Vagina (tissue), 2 donors: ENCODE measurements around the gene ELMO1. TPM values are rescaled to one million over a fixed set of nuclear protein-coding genes. Genes with fewer than 3 reads are reported as not detected.

Experiments used
- DNase-seq, 2 donors: peaks; one replicate each; pipeline ENCODE4 v3.0.0-alpha.2; 2017; ENCODE audit errors: extremely low spot score in 2 of 2
- H3K27ac ChIP-seq: fragments of 200-600 bp; sonication (generic); one replicate; pipeline ENCODE4 v1.5.1; 2019
- H3K27me3 ChIP-seq: fragments of 200-600 bp; sonication (generic); one replicate; pipeline ENCODE4 v1.5.1; 2019
- H3K36me3 ChIP-seq, 2 donors: fragments of 200-600 bp; sonication (generic); one replicate each; pipeline ENCODE4 v1.5.1; 2017 to 2019
- H3K4me1 ChIP-seq: fragments of 200-600 bp; sonication (generic); one replicate; pipeline ENCODE4 v1.5.1; 2019
- H3K4me3 ChIP-seq, 2 donors: fragments of 200-600 bp; sonication (generic); 1 replicate in 1 of 2; 2 replicates in 1 of 2; pipeline ENCODE4 v1.5.1; 2016 to 2019
- H3K9me3 ChIP-seq: fragments of 200-600 bp; sonication (generic); one replicate; pipeline ENCODE4 v1.5.1; 2019
- CTCF ChIP-seq, 3 experiments: fragments of 450-650 bp in 2 of 3; fragments of 200-600 bp in 1 of 3; sonication (generic) in 1 of 3; IDR thresholded peaks; one replicate each; pipeline ENCODE4 v1.5.1; 2017 to 2019; ENCODE audit warnings: antibody characterized with exemption in 3 of 3, mild to moderate bottlenecking in 2 of 3, moderate library complexity in 2 of 3
- POLR2A ChIP-seq, 2 donors: fragments of 450-650 bp; IDR thresholded peaks; one replicate each; pipeline ENCODE4 v1.6.1; 2017; ENCODE audit warnings: antibody characterized with exemption in 2 of 2, mild to moderate bottlenecking in 2 of 2, moderate library complexity in 2 of 2
- POLR2AphosphoS5 ChIP-seq, 2 donors: sonication (generic); formaldehyde crosslinking; IDR thresholded peaks; one replicate each; pipeline ENCODE4 v1.9.0; 2017; ENCODE audit warnings: antibody characterized with exemption in 2 of 2, mild to moderate bottlenecking in 2 of 2, low read depth in 1 of 2; ENCODE audit not compliant: insufficient read depth in 1 of 2
- intact Hi-C: fragments of 100-400 bp; cut with DNase I; formaldehyde crosslinking; loops from one replicate; pipeline ENCODE4 v1.15.1; 2023
- total RNA-seq: library from RNA; depleted of rRNA; stranded (reverse); fragments of >200 nt; gene quantifications from one replicate; pipeline ENCODE4 v1.2.3, GENCODE V29; 2016

ELMO1 gene
- total RNA-seq, 1 donor from 2014 or later = 74.4 TPM

DNA sequence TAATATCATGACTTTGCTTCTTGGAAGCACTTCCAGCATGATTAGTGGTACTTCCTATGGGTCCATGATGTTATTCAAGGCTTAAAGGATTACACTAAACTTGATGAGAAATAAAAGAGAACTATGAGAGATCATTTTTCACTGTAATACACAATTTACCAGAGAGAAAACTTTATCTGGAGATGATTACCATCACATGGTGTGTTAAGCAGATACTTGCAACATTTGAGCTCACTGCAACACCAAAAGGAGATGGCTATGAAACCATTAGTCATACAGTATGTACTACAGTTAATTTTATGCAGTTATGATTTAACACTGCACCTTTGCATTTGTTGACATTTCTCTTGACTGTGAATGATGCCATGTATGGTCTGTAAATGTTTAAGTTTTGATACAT is 413.0 kb downstream of the ELMO1 start:
- no peaks in the 10 kb centered on the region for H3K9me3 ChIP-seq
- no peaks in the 10 kb centered on the region for H3K36me3 ChIP-seq
- intact Hi-C loops = no loop called here
- no peak overlapping the region for H3K4me3 ChIP-seq
- no peak for TF ChIP-seq CTCF (IDR thresholded peaks at IDR 0.05)
- no peak for TF ChIP-seq POLR2AphosphoS5 (IDR thresholded peaks at IDR 0.05; ENCODE audit: insufficient read depth in 1 of 2, low read depth in 1 of 2)
- TF ChIP-seq POLR2A (IDR thresholded peaks at IDR 0.05) = no peak
- H3K4me1 ChIP-seq = peaks cover 21% of the 10 kb centered on the region
- H3K27ac ChIP-seq = no peak overlapping the region
- no peaks in the 10 kb centered on the region for H3K27me3 ChIP-seq
- no peak for DNase-seq

DNA sequence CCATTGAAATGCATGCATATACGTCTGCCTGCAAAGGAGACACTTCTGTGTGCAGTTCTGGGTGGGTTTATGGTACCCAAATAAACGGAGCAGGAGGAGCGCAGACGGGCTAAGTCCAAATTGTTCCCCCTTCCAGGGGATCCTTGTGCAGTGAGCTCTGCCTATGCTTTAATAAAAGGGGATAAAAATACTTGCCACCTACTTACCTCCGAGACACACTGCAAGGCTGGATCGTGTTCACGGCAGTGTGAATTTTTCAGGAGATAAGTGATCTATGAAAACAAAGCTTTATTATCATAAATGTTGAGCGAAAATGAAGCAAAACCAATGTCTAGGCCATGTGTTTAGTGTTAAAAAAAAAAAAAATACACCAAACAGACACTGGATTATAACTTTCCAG is 415.5 kb downstream of the ELMO1 start:
- no peak for TF ChIP-seq CTCF (IDR thresholded peaks at IDR 0.05)
- no peak for TF ChIP-seq POLR2AphosphoS5 (IDR thresholded peaks at IDR 0.05; ENCODE audit: insufficient read depth in 1 of 2, low read depth in 1 of 2)
- TF ChIP-seq POLR2A (IDR thresholded peaks at IDR 0.05) = no peak
- DNase-seq = no peak
- Histone ChIP-seq H3K4me1 (peaks cover 22% of the 10 kb centered on the region), H3K27me3 (no peaks in the 10 kb centered on the region), H3K27ac (no peak overlapping the region), H3K9me3 (no peaks in the 10 kb centered on the region), H3K4me3 (no peak overlapping the region), H3K36me3 (no peaks in the 10 kb centered on the region)
- intact Hi-C loops = no loop called here

DNA sequence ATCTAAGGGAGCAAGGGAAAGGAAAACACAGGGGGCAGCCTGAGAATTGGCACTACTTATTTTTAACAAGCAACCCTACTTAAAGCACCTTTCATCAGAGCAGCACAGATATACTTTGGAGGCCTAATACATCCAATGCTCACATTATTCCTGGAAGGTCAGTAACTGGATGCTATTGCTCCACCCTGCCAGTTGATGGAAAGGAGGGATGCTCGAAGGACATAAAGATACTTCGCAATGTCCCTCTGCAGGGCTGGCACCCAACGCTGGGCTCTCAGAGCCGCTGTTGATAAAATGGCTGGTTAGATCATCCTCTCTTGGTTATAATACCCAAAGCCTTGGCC is 416.4 kb downstream of the ELMO1 start:
- Histone ChIP-seq H3K36me3 (no peaks in the 10 kb centered on the region), H3K4me3 (no peak overlapping the region), H3K27ac (peak overlapping the region; percentile 83), H3K4me1 (peaks cover 22% of the 10 kb centered on the region), H3K27me3 (no peaks in the 10 kb centered on the region), H3K9me3 (no peaks in the 10 kb centered on the region)
- TF ChIP-seq CTCF (IDR thresholded peaks at IDR 0.05) = no peak
- TF ChIP-seq POLR2AphosphoS5 (IDR thresholded peaks at IDR 0.05; ENCODE audit: insufficient read depth in 1 of 2, low read depth in 1 of 2) = no peak
- DNase-seq = no peak
- intact Hi-C loops = no loop called here

GRCh38 chr7:37031571-37032257 is 416.9 kb downstream of the ELMO1 start:
- TF ChIP-seq CTCF (IDR thresholded peaks at IDR 0.05) (no peak), POLR2AphosphoS5 (IDR thresholded peaks at IDR 0.05; ENCODE audit: insufficient read depth in 1 of 2, low read depth in 1 of 2) (peak; percentile 35 to 99), POLR2A (IDR thresholded peaks at IDR 0.05) (no peak)
- intact Hi-C loops = no loop called here
- peak in 1 of 2 donors; percentile 96 for DNase-seq
- no peaks in the 10 kb centered on the region for H3K27me3 ChIP-seq
- no peaks in the 10 kb centered on the region for H3K9me3 ChIP-seq
- H3K4me1 ChIP-seq = peaks cover 22% of the 10 kb centered on the region
- H3K4me3 ChIP-seq = no peak overlapping the region
- no peaks in the 10 kb centered on the region for H3K36me3 ChIP-seq
- peak overlapping the region; percentile 83 for H3K27ac ChIP-seq

DNA sequence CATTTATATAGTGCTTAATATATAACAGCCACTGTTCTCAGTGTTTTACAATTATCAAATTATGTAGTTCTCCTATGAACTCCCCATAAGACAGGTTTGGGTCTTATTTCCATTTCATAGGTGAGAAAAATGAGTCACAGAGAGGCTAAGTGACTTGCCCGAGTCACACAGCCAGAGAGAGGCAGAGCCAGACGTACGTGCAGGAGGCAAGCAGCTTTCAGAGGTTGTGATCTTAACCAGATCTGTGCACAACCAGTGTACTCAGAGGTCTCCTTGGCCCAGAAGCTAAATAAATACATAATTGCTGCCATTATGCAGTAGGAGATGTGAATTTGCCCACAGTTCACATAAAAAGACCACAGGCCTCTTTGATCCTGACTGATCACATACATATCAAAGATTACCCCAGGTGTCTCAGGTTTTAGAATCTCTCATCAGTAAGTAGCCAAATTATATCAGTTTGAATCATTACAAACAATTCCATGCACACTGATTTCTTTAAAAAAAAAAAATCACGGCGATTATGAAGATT is 419.7 kb downstream of the ELMO1 start:
- Histone ChIP-seq H3K27me3 (no peaks in the 10 kb centered on the region), H3K4me3 (no peak overlapping the region), H3K9me3 (no peaks in the 10 kb centered on the region), H3K4me1 (peaks cover 22% of the 10 kb centered on the region), H3K36me3 (no peaks in the 10 kb centered on the region), H3K27ac (no peak overlapping the region)
- no peak for TF ChIP-seq CTCF (IDR thresholded peaks at IDR 0.05)
- TF ChIP-seq POLR2AphosphoS5 (IDR thresholded peaks at IDR 0.05; ENCODE audit: insufficient read depth in 1 of 2, low read depth in 1 of 2) = no peak
- TF ChIP-seq POLR2A (IDR thresholded peaks at IDR 0.05) = no peak
- DNase-seq = no peak
- intact Hi-C loops = no loop called here
